HG03565 (cell line): ENCODE measurements around the gene NAA25.
"Not testable (repeated sequence)": the region's sequence is repeated elsewhere in the genome, so short reads cannot be mapped to it uniquely, and the experiment has no call there.

Source experiments
- ATAC-seq: cut with Tn5 transposase; IDR thresholded peaks from one replicate; pipeline ENCODE4 v1.9.1; 2021; ENCODE audit warnings: mild to moderate bottlenecking, moderate library complexity; ENCODE audit not compliant: unreplicated experiment

NAA25 gene

GRCh38 chr12:112116232-112117060, 7.9 kb upstream of the NAA25 start:
- no peak for ATAC-seq

GRCh38 chr12:112115259-112116045, 6.9 kb upstream of the NAA25 start:
- ATAC-seq = no peak

- ATAC-seq = no peak
These were observed 4.0 kb upstream of the NAA25 start for GRCh38 chr12:112112409-112113133.

GRCh38 chr12:112111931-112112330, 3.3 kb upstream of the NAA25 start:
- no peak for ATAC-seq

GRCh38 chr12:112110787-112111662, 2.4 kb upstream of the NAA25 start:
- not testable (repeated sequence) for ATAC-seq

GRCh38 chr12:112107306-112108201, 1.0 kb downstream of the NAA25 start:
- ATAC-seq = no peak

GRCh38 chr12:112105891-112106290, 2.7 kb downstream of the NAA25 start:
- ATAC-seq = no peak

GRCh38 chr12:112103758-112104503, 4.7 kb downstream of the NAA25 start:
- ATAC-seq = no peak

- not testable (repeated sequence) for ATAC-seq
These were observed 5.8 kb downstream of the NAA25 start for GRCh38 chr12:112102746-112103145.

- no peak for ATAC-seq
These were observed 6.5 kb downstream of the NAA25 start for GRCh38 chr12:112102127-112102526.

GRCh38 chr12:112100500-112100899, 8.1 kb downstream of the NAA25 start:
- not testable (repeated sequence) for ATAC-seq

GRCh38 chr12:112097641-112098040, 10.9 kb downstream of the NAA25 start:
- no peak for ATAC-seq

- no peak for ATAC-seq
These were observed 11.9 kb downstream of the NAA25 start for GRCh38 chr12:112096667-112097066.

- ATAC-seq = no peak
These were observed 12.5 kb downstream of the NAA25 start for GRCh38 chr12:112096070-112096469.

GRCh38 chr12:112091563-112091962, 17.0 kb downstream of the NAA25 start:
- no peak for ATAC-seq

GRCh38 chr12:112087851-112088250, 20.7 kb downstream of the NAA25 start:
- no peak for ATAC-seq

GRCh38 chr12:112087055-112087850, 21.3 kb downstream of the NAA25 start:
- ATAC-seq = no peak

GRCh38 chr12:112066566-112066965, 42.0 kb downstream of the NAA25 start:
- no peak for ATAC-seq
